HG03159 (cell line): ENCODE data around the gene CDH5.

Source experiments
- ATAC-seq: cut with Tn5 transposase; IDR thresholded peaks from one replicate; pipeline ENCODE4 v1.9.1; 2021; ENCODE audit warnings: mild to moderate bottlenecking, moderate library complexity; ENCODE audit not compliant: unreplicated experiment

CDH5 gene

DNA sequence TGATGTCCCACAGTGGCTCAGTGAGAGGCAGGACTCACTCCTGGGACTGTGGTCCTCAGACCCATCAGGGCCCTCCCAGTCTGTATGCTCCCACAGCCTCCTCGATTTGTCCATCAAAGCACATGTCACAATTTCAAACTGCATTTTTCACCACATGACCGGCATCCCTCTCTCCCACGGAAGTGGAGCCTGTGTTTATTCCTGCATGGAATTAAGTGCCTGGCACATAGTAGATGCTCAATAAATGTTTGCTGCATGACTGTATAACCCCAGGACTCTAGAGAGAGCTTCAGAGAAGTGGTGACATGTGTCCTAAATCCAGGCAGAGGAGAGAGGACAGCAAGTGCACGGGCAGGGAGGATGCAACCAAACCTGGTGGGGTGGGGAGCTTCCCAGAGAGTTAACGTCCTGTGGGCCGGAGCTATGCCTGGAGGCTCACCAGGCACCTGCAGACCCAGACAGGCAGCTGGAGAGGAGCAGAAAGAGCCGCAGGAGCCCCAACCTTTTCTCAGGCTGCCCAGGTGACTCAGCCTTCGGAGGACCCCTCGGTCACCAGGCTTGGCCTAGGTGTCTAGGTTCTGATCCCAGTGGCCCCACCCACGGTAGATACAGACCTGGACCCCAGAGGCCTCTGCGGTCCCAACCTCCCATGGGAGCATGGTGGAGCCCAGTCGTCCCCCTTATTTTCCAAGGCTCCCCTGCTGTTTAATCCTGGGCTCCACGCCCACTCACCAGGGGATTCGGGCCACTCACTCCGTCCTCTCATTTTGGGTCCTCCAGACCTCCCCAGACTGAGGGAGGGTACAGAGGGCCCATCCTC is 5.8 kb downstream of the CDH5 start:
- no peak for ATAC-seq

DNA sequence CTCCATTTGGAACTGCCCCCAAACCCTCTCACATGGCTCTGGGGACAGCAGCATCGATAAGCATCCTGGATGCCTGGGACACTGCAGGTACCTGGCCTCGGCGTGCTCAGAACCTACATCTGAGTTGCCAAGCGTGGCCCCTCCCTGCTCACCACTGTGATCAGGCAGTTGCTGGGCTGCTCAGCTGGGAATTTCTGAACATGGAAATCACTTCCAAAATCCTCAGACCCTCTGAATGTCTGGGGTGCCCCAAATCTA is 6.3 kb downstream of the CDH5 start:
- no peak for ATAC-seq

DNA sequence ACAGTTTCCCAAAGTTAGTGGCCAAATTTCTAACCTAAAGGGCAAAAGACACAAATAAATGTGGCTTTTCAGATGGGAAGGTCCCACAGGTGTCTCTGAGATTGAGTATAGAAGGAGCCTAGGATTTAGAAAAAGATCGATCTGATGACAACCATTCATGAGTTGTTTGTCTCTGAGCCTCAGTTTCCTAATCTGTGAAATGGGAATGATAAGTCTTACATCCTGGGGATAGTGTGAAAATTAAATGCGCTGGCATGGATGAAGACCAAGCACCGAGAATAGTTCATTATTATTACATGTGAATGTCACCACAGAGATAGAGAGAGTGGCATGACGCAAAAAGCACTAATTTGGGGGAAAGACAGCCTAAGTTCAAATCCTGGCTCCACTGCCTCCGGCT is 7.2 kb downstream of the CDH5 start:
- ATAC-seq: no peak

DNA sequence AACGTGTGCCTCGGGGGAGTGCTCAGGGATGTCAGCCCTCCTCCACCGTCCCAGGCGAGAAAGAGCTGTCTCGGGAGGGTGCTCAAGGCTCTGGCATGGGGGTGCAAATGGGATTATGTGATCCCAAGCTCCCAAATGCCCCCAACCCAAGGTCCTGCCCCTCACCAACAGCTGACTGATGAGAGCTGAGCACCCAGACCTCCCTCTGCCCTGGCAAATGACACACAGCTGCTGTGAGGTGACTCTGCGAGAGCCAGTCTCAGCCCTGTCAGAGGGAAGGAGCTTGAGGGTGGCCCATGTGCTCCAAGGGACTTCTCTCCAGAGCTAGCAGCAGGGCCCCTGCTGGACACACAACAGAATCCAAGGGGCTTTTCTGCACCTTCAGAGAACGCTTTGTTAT is 7.7 kb downstream of the CDH5 start:
- ATAC-seq: no peak

DNA sequence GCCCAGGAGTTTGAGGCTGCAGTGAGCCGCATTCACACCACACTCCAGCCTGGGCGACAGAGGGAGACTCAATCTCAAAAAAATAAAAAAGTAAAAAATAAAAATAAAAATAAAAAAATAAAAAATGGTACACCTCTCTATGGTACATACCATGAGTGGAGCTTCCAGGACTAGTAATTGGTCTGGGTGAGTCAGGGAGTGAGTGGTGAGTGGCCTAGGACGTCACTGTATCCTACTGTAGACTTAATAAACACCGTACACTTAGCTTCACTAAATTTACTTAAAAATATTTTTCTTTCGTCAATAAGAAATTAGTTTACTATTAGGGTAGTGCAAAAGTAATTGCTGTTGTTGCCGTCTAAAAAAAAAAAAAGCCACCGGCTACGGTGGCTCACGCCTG is 9.0 kb downstream of the CDH5 start:
- ATAC-seq: no peak

DNA sequence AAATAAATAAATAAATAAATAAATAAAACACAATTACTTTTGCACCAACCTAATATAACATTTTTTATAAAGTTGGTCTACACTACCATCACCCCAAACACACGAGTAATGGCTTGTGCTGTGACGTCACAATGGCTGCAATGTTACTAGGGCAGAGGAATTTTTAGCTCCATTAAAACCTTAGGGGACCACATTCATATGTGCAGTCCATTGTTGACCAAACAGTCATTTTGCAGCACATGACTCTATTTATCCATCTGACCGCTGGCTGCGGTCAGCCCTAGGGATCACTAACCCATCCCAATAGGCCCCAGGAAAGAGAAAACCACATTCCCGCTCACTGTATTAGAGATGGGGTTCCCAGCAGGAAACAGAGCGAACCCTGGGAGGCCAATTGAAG is 9.6 kb downstream of the CDH5 start:
- ATAC-seq: no peak

DNA sequence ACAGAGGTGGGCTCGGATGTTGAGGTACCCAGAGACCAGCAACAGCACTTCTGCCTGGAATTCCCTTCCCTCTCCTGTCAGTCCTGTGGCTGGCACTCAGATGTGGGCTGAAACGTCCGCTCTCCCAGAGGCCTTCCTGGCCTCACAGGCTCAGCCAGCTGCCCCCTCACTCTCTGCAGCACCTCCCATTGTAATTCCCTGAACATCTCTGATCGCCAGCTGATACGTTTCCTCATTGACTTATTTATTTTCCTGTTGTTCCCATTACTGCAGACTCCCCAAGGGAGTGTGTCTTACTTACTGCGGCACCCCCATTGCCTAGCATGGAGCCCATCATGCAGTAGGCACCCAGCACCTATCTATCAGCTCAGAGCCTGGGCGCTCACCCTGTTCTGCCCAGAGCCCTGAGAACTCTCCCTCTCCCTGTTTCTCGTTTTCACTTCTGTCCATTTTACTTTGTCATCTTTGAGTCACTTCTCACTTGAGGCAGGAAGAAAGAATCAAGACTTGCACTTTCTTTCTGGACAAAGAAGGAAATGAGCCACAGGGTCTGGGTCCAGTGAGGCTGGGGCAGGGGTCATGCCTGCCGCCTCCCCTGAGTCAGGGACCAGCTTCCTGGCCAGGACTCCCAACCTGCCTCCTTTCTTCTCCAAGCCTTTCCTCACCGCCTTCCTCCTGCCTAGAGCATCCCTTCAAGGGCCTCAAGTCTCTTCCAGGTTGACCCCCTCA is 10.2 kb downstream of the CDH5 start:
- no peak for ATAC-seq

DNA sequence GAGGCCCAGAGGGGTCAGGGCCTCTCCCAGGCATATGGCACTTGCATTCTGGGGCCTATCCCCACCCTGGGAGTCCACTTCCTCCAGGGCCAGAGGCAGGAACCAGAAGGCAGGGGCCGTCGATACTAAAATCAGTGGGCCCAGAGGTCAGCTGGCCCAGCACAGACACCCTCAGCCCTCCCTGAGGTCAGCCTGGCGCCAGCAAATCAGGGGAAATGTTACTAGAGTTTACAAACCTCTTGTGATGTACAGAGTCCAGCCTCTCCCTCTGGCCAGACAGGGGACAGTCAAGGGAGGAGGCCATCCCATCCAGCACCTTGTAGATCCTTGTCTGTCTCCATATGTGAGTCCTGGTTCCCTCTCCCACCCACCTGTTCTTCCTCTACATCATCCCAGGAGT is 10.8 kb downstream of the CDH5 start:
- ATAC-seq: no peak

DNA sequence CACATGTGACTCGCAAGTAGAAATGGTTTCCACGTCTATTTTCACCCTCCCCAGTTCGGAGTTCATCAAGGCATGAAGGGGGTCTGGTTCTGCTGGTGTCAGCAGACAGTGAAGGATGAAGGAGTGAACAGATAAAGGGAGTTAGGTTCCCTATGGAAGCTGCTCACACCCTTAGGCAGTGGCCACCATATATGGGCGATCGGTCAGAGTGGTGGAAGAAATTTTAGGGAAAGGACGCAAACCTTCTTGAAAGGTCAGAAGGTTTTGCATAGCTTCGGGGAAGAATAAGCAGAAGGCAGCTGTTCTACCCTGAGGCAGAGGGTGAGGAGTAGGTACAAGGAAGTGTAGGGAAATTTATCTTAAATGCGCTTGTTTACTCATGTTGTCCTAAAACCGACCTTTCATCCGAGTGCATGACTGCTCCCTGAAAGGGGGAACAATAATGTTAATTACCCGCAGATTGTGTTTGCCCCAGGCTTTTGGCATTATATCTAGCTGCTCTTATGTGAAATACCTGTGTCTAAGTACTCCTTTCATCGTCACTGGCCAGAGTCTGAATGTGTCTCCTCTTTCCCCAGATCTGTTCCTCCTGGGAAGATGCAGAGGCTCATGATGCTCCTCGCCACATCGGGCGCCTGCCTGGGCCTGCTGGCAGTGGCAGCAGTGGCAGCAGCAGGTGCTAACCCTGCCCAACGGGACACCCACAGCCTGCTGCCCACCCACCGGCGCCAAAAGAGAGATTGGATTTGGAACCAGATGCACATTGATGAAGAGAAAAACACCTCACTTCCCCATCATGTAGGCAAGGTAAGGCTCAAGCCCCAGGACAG is 12.5 kb downstream of the CDH5 start:
- ATAC-seq: no peak

DNA sequence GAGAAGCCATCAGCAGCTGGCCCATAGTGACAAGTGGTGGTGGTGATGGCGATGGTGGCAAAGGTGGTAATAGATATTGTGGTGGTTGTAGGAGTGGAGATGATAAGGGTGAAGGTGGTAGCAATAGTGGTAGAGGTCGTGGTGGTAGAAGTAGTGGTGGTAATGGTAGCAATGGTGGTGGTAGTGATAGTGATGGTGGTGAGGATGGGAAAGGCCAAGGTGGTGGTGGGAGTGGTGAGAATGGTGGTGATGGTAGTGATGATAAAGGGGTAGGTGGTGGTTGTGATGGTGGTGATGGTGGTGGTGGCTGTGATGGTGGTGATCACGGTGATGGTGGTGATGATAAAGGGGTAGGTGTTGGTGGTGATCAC is 13.1 kb downstream of the CDH5 start:
- no peak for ATAC-seq

DNA sequence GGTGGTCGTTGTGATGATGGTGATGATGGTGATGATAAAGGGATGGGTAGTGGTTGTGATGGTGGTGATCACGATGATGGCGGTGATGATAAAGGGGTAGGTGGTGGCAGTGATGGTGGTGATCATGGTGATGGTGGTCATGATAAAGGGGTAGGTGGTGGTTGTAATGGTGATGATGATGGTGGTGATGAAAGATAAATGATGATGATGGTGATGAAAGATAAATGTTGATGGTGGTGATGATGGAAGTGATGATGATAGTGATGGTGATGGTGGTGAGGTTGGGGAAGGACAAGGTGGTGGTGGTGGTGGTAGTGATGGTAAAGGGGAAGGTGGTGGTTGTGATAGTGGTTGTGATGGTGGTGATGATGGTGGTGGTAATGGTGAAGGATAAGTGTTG is 13.9 kb downstream of the CDH5 start:
- no peak for ATAC-seq

DNA sequence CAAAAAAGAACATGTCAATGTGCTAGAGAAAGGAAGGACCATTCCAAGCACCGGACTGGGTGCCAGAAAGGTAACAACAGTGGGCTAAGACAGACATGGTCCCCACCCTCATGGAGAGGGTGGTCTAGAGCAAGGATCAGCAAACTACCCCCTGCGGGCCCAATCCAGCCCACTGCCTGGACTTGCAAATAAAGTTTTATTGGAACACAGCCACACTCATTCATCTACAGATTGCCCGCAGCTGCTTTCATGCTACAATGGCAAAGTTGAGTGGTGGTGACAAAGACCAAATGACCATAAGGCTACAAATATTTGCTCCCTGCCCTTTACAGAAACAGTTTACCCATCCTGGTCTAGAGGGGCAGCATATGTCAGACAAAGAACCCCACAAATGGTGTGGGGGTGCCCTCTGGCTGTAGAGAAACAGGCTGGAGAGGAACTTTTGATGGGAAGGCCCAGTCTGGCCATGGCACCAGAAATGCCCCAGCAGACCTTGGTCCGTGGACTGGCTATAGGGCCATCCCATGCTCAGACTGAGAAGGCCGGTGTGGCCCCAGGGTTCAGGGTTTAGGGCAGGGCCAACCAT is 15.2 kb downstream of the CDH5 start:
- ATAC-seq: no peak

DNA sequence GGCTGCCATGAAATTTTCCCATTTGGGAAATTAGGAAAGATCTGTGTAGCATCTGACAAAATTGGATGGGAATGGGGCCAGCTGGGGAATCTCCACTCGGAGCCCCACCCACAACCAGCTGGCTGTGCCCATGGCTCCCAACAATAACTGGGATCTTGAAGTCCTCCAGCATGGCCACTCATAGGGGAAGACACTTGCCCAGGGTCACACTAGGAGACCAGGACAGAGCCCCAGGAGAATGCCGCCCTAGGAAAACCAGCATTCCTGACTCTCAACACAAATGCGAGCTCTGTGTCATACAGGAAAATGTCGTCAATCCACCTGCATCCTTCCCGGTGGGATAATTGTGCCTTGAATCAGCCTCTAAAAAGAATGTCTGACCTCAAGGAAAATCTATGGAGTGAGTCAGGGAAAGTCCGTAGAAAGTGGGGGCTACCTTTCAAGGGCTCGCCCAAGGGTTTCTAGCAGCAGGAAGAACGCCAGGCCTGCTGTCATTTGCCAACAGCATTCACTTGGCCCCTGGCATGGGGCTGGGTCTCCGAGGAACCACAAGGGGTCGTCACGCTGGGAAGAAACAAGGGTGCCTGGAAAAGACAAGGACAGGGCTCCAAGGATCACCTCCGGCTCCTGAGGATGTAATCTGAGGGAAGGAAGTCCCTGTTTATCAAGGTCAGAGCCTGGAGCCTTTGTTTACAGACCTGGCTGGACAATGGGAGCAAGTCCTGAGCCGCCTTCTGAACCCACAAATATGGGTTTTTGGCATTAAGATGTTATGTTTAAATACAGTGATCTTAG is 15.9 kb downstream of the CDH5 start:
- ATAC-seq: no peak

DNA sequence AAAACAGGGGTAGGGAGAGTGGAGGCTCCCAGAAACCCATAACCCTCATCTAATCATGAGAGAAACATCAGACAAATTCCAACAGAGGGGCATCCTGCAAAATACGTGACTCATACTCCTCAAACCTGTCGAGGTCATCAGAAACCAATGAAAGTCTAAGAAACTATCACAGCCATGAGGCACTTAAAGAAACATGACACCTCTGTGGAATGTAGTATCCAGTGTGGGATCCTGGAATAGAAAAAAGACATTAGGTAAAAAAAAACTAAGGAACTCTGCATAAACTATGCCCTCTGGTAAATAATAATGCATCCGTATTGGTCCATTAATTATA is 16.4 kb downstream of the CDH5 start:
- ATAC-seq: no peak

DNA sequence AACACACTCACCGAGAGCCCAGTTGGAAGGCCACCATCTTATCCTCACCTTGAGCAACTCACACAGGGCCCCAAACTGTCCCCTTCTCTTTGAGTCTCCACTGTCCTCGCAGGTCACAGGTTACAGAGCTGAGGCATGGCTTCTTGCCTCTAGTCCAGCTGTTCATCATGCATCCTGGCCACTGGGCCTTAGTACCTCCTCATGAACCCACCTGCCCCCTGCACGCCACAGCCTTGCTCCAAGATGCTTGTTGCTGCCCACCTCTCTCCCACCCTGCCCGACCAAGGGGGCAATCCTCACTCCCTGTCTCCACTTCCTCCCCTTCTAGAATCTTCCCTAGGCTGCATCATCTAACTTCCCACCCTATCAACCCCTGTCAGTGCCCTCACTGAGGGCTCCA is 17.1 kb downstream of the CDH5 start:
- no peak for ATAC-seq

DNA sequence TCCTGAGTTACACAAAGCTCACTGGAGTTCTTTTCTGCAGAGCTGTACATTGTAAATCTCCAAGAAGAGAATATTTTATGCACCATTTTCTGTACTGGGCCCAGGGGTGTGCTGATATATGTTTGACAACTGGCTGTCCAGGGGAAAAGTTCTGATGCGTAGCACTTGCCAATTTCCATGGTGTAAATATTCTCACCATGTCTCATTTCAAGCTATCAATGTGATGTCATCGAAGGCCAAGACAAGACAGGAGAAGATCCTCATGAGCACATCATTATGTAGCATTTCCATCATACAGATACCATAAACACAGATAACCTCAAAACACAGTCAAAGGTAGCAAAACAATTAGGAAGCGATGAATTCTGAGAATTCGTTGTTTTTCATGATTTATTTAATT is 18.9 kb downstream of the CDH5 start:
- ATAC-seq: no peak

DNA sequence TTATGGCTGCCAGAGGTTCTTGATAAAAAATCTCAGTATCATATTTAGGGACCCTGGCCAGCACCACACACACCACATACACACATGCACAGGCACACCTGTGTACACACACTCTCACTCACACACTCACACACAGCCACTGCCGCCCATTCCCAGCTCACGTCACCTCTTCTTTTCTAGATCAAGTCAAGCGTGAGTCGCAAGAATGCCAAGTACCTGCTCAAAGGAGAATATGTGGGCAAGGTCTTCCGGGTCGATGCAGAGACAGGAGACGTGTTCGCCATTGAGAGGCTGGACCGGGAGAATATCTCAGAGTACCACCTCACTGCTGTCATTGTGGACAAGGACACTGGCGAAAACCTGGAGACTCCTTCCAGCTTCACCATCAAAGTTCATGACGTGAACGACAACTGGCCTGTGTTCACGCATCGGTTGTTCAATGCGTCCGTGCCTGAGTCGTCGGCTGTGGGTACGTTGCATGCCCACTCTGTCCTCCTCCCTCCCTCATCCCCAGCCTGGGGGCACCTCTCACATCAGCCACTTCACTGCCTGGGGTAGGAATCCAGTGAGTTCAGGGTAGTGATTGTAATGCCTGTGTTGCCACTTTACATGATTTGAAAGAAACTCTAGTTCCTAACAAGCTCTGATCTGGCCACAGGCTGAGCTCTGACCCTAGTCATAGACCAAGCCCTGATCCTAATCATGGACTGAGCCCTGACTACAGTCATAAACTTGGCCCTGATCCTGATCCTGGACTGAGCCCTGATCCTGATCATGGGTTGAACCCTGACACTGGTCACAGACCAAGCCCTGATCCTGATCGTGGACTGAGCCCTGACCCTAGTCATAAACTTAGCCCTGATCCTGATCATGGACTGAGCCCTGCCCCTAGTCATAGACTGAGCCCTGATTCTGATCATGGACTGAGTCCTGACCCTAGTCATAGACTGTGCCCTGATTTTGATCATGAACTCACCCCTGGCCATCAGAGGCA is 20.4 kb downstream of the CDH5 start:
- ATAC-seq: no peak

DNA sequence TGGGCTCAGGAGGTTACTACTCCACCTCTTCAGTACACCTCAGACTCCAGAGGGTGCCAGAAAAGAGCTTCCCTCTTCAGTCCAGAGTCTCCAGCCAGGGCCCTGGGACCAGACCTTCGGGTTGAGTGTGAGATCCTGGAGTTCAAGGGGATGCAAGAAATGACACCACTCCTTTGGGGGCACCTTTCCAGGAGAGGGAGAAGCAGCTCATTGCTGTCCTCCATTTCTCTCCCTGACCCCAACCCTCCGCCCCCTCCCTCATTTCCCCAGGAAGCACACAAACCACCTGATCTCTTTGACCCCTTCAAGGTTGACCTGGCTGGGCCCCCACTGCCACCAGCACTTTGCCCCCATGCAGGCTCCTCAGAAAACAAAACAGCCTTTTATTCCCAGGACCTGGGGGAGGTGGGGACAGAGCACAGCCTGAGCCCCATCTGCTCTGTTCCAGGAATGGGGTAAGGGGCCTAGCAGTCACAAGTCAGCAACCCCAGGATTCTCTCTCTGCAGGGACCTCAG is 21.4 kb downstream of the CDH5 start:
- no peak for ATAC-seq

DNA sequence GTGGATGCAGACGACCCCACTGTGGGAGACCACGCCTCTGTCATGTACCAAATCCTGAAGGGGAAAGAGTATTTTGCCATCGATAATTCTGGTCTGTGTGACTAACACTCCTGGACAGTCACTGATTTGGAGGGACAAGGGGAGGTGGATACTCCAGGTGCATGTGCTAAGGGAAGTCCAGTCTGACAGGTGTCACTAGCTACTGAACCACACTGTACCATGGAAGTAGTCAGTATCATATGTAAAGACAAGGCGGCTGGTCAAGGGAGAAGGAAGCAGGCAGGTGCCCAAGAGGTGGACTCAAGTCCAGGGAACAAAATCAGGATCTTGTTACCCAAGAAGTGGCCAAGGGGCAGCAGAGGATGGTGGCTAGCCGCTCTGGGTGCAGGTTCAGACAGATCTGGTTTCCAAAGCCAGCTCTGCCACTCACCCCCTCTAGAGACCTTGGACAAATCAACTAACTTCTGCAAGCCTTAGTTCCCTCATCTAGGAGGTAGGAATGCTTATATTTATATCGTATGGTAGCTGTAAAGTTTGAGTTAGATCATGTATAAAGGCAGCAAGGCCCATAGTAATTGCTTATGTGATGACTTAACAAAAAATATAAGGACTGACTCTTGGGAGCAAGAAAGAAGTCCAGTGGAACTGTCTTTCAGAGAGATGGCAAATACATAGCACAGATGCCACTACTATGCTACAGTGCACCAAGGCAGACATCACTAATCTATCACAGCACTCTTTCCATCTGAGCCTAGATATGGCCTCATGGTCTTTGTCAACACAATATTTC is 22.1 kb downstream of the CDH5 start:
- ATAC-seq: no peak
